Tibial artery (tissue), 4 donors: Measurements from ENCODE around the gene TPCN1.
A peak's percentile ranks its signal among the peaks of the same experiment; 100 is the strongest.

Experiments used
- DNase-seq, 2 donors: peaks; one replicate each; pipeline ENCODE4 v3.0.0-alpha.2; 2019
- H3K27ac ChIP-seq, 2 donors: fragments of 200-600 bp; sonication (generic) in 1 of 2; 1 replicate in 1 of 2; 2 replicates in 1 of 2; pipeline ENCODE4 v1.5.1; 2018 to 2019; ENCODE audit warnings: mild to moderate bottlenecking in 1 of 2
- H3K27me3 ChIP-seq, 2 donors: fragments of 200-600 bp; sonication (generic) in 1 of 2; one replicate each; pipeline versions ENCODE4 v1.5.1 to v1.6.0; 2016 to 2019
- H3K36me3 ChIP-seq, 3 donors: fragments of 200-600 bp; sonication (generic) in 2 of 3; one replicate each; pipeline ENCODE4 v1.5.1; 2016 to 2019; ENCODE audit warnings: mild to moderate bottlenecking in 2 of 3
- H3K4me1 ChIP-seq, 4 donors: fragments of 200-600 bp; sonication (generic) in 2 of 4; 1 replicate in 3 of 4; 2 replicates in 1 of 4; pipeline ENCODE4 v1.5.1; 2016 to 2019
- H3K4me3 ChIP-seq, 2 donors: fragments of 200-600 bp; sonication (generic) in 1 of 2; 1 replicate in 1 of 2; 2 replicates in 1 of 2; pipeline ENCODE4 v1.5.1; 2018 to 2019; ENCODE audit warnings: mild to moderate bottlenecking in 2 of 2
- H3K9me3 ChIP-seq, 3 donors: fragments of 200-600 bp; sonication (generic) in 1 of 3; one replicate each; pipeline ENCODE4 v1.5.1; 2016 to 2019
- intact Hi-C: fragments of 100-400 bp; cut with DNase I; formaldehyde crosslinking; loops from one replicate; pipeline ENCODE4 v1.15.0; 2023; ENCODE audit warnings: low total_unique reads
- TF ChIP-seq, protein P1 (sequence below), 2 experiments: fragments of 200-600 bp in 1 of 2; fragments of 450-650 bp in 1 of 2; IDR thresholded peaks; one replicate each; pipeline ENCODE4 v1.5.1; 2017 to 2019; ENCODE audit warnings: antibody characterized with exemption in 2 of 2, mild to moderate bottlenecking in 1 of 2, moderate library complexity in 1 of 2

Gene TPCN1

DNA sequence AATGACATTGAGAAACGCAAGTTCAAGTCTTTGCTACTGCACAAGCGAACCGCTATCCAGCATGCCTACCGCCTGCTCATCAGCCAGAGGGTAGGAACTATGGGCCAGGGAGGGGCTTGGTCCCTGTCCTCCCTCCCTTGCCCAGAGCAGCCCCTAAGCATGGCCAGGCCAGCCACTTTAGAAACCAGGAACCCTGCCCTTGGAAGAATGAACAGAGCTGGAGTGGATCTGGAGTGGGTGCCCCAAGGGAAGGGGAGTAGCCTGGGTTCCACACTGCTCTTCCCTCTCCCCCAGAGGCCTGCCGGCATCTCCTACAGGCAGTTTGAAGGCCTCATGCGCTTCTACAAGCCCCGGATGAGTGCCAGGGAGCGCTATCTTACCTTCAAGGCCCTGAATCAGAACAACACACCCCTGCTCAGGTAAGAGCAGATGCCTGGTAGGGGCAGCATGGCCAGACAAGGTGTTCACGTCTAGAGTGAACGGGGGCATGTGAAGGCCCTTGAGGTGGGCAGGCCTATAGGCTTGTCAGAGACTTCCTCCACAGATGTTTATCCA lies 55.8 kb downstream of the TPCN1 start:
- TF ChIP-seq, protein P1, sequence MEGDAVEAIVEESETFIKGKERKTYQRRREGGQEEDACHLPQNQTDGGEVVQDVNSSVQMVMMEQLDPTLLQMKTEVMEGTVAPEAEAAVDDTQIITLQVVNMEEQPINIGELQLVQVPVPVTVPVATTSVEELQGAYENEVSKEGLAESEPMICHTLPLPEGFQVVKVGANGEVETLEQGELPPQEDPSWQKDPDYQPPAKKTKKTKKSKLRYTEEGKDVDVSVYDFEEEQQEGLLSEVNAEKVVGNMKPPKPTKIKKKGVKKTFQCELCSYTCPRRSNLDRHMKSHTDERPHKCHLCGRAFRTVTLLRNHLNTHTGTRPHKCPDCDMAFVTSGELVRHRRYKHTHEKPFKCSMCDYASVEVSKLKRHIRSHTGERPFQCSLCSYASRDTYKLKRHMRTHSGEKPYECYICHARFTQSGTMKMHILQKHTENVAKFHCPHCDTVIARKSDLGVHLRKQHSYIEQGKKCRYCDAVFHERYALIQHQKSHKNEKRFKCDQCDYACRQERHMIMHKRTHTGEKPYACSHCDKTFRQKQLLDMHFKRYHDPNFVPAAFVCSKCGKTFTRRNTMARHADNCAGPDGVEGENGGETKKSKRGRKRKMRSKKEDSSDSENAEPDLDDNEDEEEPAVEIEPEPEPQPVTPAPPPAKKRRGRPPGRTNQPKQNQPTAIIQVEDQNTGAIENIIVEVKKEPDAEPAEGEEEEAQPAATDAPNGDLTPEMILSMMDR (IDR thresholded peaks at IDR 0.05): no peak
- Histone ChIP-seq H3K4me1 (peaks cover 0 to 24% (median 15%) of the 10 kb centered on the region in 4 donors), H3K36me3 (peaks cover 71 to 85% (median 76%) of the 10 kb centered on the region in 3 donors), H3K4me3 (no peak overlapping the region), H3K27ac (peak overlapping the region in 1 of 2 donors; percentile 14), H3K27me3 (no peaks in the 10 kb centered on the region), H3K9me3 (no peaks in the 10 kb centered on the region)
- DNase-seq: peak in 1 of 2 donors; percentile 16
- intact Hi-C loops: no loop called here

DNA sequence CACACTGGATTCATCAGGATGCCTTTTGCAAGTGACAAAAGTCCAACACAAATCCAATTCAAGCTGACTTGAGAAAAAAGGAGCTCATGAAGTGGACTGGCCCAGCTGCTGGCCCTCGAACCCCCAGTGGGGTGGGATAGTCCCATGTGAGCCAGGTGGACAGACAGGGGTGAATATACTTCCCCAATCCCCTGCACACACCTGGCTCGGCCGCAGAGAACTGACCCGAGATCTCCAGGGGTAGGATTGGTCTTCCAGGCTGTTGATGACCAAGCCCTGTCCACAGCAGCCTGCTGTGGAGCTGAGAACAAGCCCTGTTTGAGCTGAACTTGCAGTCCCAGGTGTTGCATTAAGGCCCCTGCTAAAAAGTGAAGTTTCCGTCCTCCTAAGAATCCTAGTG lies 56.2 kb downstream of the TPCN1 start:
- no peaks in the 10 kb centered on the region for H3K9me3 ChIP-seq
- intact Hi-C loops: no loop called here
- H3K27ac ChIP-seq: no peak overlapping the region
- H3K27me3 ChIP-seq: no peaks in the 10 kb centered on the region
- H3K36me3 ChIP-seq: peaks cover 71 to 89% (median 81%) of the 10 kb centered on the region in 3 donors
- peaks cover 0 to 19% (median 11%) of the 10 kb centered on the region in 4 donors for H3K4me1 ChIP-seq
- TF ChIP-seq, protein P1 (IDR thresholded peaks at IDR 0.05): no peak
- no peak overlapping the region for H3K4me3 ChIP-seq
- no peak for DNase-seq

DNA sequence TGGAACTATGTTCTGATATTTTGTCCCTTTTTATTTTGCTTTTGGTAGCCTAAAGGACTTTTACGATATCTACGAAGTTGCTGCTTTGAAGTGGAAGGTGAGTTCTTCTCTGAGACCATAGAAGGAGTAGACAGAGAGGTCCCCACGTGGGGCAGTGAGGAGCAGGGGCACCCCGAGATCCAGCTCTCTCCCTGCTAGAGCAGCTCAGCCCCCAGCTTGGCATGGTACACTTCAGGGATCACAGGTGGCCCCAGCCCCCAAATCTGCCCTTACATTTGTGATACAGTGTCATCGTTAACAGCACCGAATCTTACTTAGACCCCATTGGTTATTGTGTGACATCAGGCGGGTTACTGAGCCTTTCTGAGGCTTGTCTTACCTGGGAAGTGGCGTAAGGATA lies 56.9 kb downstream of the TPCN1 start:
- intact Hi-C loops: no loop called here

DNA sequence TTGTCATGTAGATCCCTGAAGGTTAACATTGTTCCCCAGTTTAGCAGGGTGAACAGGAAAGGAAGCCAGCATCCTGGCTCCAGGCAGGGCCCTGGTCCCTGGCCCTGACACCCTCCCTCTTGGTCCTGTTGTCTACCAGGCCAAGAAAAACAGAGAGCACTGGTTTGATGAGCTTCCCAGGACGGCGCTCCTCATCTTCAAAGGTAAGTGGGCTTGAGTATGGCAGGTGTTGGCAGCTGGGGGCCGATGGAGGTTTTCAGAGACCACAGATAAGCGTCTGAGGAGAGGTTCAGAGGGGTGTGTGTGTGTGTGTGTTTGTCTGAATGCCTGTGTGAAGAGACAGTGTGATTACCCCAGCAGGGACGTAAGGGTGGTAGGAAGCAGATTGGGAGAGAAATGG lies 57.4 kb downstream of the TPCN1 start:
- peak in 1 of 2 donors; percentile 17 for DNase-seq
- H3K4me1 ChIP-seq: peaks cover 0 to 8% (median under 1%) of the 10 kb centered on the region in 4 donors
- no peak overlapping the region for H3K4me3 ChIP-seq
- no peaks in the 10 kb centered on the region for H3K9me3 ChIP-seq
- H3K27ac ChIP-seq: no peak overlapping the region
- intact Hi-C loops: no loop called here
- no peaks in the 10 kb centered on the region for H3K27me3 ChIP-seq
- TF ChIP-seq, protein P1 (IDR thresholded peaks at IDR 0.05): no peak
- H3K36me3 ChIP-seq: peaks cover 72 to 92% (median 86%) of the 10 kb centered on the region in 3 donors

More for the DNA sequence above, 56.9 kb downstream of the TPCN1 start:
- Histone ChIP-seq H3K9me3 (no peaks in the 10 kb centered on the region), H3K27me3 (no peaks in the 10 kb centered on the region), H3K4me3 (no peak overlapping the region), H3K27ac (no peak overlapping the region), H3K36me3 (peaks cover 71 to 92% (median 86%) of the 10 kb centered on the region in 3 donors), H3K4me1 (peaks cover 0 to 13% (median 5%) of the 10 kb centered on the region in 4 donors)
- DNase-seq: peak in 1 of 2 donors; percentile 8
- TF ChIP-seq, protein P1 (IDR thresholded peaks at IDR 0.05): no peak

DNA sequence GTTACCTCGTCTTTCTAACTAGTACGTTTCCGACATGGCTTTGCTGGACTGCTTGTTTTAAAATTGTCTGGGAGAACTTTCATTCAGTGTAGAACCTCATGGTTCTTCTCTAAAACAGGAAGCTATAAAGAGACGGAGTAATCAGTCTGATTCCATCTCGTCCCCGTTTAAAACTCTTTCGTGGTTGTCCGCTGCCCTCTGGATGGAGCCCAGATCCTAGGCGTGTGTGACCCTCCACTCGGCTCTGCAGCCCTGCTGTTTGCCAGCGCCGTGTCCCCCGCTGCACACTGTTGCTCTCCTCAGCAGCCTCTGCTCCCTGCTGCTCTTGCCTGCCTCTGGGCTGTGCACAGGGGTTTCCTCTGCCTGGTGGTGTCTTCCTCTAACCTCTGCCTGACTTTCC lies 63.5 kb downstream of the TPCN1 start:
- Histone ChIP-seq H3K27me3 (no peaks in the 10 kb centered on the region), H3K4me3 (no peak overlapping the region), H3K9me3 (no peaks in the 10 kb centered on the region), H3K36me3 (peaks cover 83 to 96% (median 95%) of the 10 kb centered on the region in 3 donors), H3K4me1 (no peaks in the 10 kb centered on the region), H3K27ac (no peak overlapping the region)
- intact Hi-C loops: no loop called here
- TF ChIP-seq, protein P1 (IDR thresholded peaks at IDR 0.05): no peak
- DNase-seq: no peak
